Heart left ventricle (tissue), 16 donors: ENCODE measurements around the gene ZNF578. TPM values are rescaled to one million over a fixed set of nuclear protein-coding genes. Genes with fewer than 3 reads are reported as not detected.
"Not testable (repeated sequence)": the region's sequence is repeated elsewhere in the genome, so short reads cannot be mapped to it uniquely, and the experiment has no call there.

Experiments used
- ATAC-seq, 4 donors: fragments of 200-7000 bp; cut with Tn5 transposase; one replicate each; pipeline ENCODE4 v1.9.1; 2020 to 2022; ENCODE audit warnings: moderate library complexity in 4 of 4, mild to moderate bottlenecking in 3 of 4, moderate number of reproducible peaks in 1 of 4
- DNase-seq, 5 donors: peaks; one replicate each; pipeline ENCODE4 v3.0.0-alpha.2; 2020
- H3K27ac ChIP-seq, 12 donors: fragments of 200-600 bp; sonication (generic) in 4 of 12; one replicate each; pipeline versions ENCODE4 v1.5.0 to v1.8.0; 2016 to 2022; ENCODE audit warnings: mild to moderate bottlenecking in 2 of 12
- H3K27me3 ChIP-seq, 9 donors: fragments of 200-600 bp; sonication (generic) in 2 of 9; one replicate each; pipeline versions ENCODE4 v1.5.1 to v1.8.0; 2016 to 2022; ENCODE audit warnings: mild to moderate bottlenecking in 3 of 9
- H3K36me3 ChIP-seq, 9 donors: fragments of 200-600 bp; sonication (generic) in 2 of 9; one replicate each; pipeline versions ENCODE4 v1.5.0 to v1.8.0; 2018 to 2022; ENCODE audit warnings: mild to moderate bottlenecking in 2 of 9
- H3K4me1 ChIP-seq, 12 donors: fragments of 200-600 bp; sonication (generic) in 4 of 12; one replicate each; pipeline versions ENCODE4 v1.5.0 to v1.8.0; 2016 to 2022; ENCODE audit warnings: mild to moderate bottlenecking in 3 of 12
- H3K4me3 ChIP-seq, 12 donors: fragments of 200-600 bp; sonication (generic) in 4 of 12; one replicate each; pipeline versions ENCODE4 v1.5.0 to v1.8.0; 2017 to 2022; ENCODE audit warnings: mild to moderate bottlenecking in 9 of 12, moderate library complexity in 4 of 12
- H3K9me3 ChIP-seq, 12 donors: fragments of 200-600 bp; sonication (generic) in 4 of 12; one replicate each; pipeline versions ENCODE4 v1.5.0 to v1.8.0; 2016 to 2022; ENCODE audit warnings: mild to moderate bottlenecking in 1 of 12
- POLR2A ChIP-seq, 2 donors: fragments of 450-650 bp; IDR thresholded peaks; one replicate each; pipeline ENCODE4 v1.6.1; 2017; ENCODE audit warnings: antibody characterized with exemption in 2 of 2, mild to moderate bottlenecking in 2 of 2, moderate library complexity in 2 of 2
- WGBS, 4 donors: extraction: QIAGEN DNeasy Blood & Tissue Kit in 2 of 4; methylation state at CpG; one replicate each; pipeline versions ENCODE4 v1.1.5 to v1.1.7; 2013 to 2018; 5-methylcytosine and 5-hydroxymethylcytosine counted together
- intact Hi-C, 10 donors: fragments of 100-400 bp; cut with DNase I; formaldehyde crosslinking; loops; one replicate each; pipeline versions ENCODE4 v1.11.1 to v1.14.2; 2022
- polyA plus RNA-seq, 2 donors: library from polyadenylated mRNA; stranded (reverse); fragments of 200-250 nt; gene quantifications; one replicate each; pipeline ENCODE4 v1.2.3, GENCODE V29; 2013
- total RNA-seq, 9 donors: library from RNA; depleted of rRNA in 2 of 9; stranded (reverse); fragments of >200 nt in 2 of 9; fragmentation: NEBNext Ultra II Directional in 3 of 9; extraction: Animal tissue kit (Norgen Biotek cat#: 25700) in 3 of 9; gene quantifications; one replicate each; pipeline versions ENCODE4 v1.1.0 to v1.2.4, GENCODE V29; 2016 to 2023
- TF ChIP-seq, protein P1 (sequence below), 12 donors: fragments of 200-600 bp; sonication (generic) in 4 of 12; IDR thresholded peaks; one replicate each; pipeline versions ENCODE4 v1.5.0 to v1.8.0; 2018 to 2022; ENCODE audit warnings: antibody characterized with exemption in 12 of 12, mild to moderate bottlenecking in 5 of 12
- donor health status: ischemic (EF 13 %, LVEDD 7.1; RV severe dilation, severe dysfunction).
- donor health status: healthy with polysubstance abuse.
- donor health status: DM: no; HTN: yes; CAD: no.
- donor health status: DM: no; HTN: no; CAD: no.
- donor health status: ischemic (EF 25% LVEDD 6.9; RV normal size, moderate dysfunction).
- donor health status: ischemic (EF 25% LVEDD 5.7; RV mildly dilated, moderate dysfunction).
- donor health status: healthy.
- donor health status: DM: yes; HTN: yes; CAD: no.
- donor health status: ischemic (EF 35%, LVEDD 5.7; RV mildly dilated, moderate dysfunction).
- donor health status: nonischemic (EF 11% LVEDD 7.7; RV severe dilation, severe dysfunction).
- donor health status: DM: yes; HTN: yes; CAD: no.
- donor health status: PGD.
- donor health status: ischemic (EF 29% LVEDD 5.4; RV normal size, mild dysfunction).
- donor health status: nonischemic (EF 23%, LVEDD 6.1; RV moderate dilation, normal function).

ZNF578 gene
- total and polyA plus RNA-seq, 11 donors: 0.64 to 4.7 (median 2.0) TPM

DNA sequence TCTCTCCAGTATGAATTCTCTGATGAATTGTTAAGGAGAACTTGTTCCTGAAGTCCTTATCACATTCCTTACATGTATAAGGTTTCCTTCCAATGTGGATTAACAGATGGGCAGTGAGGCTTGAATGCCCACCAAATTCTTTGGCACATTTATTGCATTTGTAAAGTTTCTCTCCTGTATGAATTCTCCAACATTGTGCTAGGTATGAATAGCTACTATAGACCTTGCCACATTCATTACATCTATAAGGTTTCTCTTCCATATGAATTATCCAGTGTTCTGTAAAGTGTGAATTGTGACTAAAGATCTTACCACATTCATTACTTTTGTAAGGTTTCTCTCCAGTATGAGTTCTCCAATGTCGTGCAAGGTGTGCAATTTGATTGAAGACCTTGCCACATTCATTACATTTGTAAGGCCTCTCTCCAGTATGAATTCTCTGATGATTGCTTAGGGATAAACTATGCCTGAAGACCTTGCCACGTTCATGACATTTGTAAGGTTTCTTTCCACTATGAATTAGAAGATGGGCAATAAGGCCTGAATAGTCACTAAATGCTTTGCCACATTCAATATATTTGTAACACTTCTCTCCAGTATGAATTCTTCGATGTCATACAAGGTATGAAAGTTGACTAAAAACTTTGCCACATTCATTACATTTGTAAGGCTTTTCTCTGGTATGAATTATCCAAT, 20.4 kb downstream of the ZNF578 start:
- TF ChIP-seq, protein P1, sequence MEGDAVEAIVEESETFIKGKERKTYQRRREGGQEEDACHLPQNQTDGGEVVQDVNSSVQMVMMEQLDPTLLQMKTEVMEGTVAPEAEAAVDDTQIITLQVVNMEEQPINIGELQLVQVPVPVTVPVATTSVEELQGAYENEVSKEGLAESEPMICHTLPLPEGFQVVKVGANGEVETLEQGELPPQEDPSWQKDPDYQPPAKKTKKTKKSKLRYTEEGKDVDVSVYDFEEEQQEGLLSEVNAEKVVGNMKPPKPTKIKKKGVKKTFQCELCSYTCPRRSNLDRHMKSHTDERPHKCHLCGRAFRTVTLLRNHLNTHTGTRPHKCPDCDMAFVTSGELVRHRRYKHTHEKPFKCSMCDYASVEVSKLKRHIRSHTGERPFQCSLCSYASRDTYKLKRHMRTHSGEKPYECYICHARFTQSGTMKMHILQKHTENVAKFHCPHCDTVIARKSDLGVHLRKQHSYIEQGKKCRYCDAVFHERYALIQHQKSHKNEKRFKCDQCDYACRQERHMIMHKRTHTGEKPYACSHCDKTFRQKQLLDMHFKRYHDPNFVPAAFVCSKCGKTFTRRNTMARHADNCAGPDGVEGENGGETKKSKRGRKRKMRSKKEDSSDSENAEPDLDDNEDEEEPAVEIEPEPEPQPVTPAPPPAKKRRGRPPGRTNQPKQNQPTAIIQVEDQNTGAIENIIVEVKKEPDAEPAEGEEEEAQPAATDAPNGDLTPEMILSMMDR (IDR thresholded peaks at IDR 0.05): no peak
- no peak for TF ChIP-seq POLR2A (IDR thresholded peaks at IDR 0.05)
- Histone ChIP-seq H3K9me3 (peaks cover 35 to 100% (median 100%) of the 10 kb centered on the region in 12 donors), H3K4me3 (no peak overlapping the region), H3K27ac (no peak overlapping the region), H3K36me3 (peaks cover 0 to 68% (median 0%) of the 10 kb centered on the region in 9 donors), H3K4me1 (no peaks in the 10 kb centered on the region), H3K27me3 (no peaks in the 10 kb centered on the region)
- intact Hi-C loops: loop anchor here in 1 of 10 donors (2.0 kb wide), 1 partner anchor 15 kb away; no protein-coding TSS in a partner anchor
- ATAC-seq: no peak
- DNase-seq: no peak
- 94 to 95% (median 94%) methylated on average over 3 of the region's 3 CpGs for WGBS, 4 donors

DNA sequence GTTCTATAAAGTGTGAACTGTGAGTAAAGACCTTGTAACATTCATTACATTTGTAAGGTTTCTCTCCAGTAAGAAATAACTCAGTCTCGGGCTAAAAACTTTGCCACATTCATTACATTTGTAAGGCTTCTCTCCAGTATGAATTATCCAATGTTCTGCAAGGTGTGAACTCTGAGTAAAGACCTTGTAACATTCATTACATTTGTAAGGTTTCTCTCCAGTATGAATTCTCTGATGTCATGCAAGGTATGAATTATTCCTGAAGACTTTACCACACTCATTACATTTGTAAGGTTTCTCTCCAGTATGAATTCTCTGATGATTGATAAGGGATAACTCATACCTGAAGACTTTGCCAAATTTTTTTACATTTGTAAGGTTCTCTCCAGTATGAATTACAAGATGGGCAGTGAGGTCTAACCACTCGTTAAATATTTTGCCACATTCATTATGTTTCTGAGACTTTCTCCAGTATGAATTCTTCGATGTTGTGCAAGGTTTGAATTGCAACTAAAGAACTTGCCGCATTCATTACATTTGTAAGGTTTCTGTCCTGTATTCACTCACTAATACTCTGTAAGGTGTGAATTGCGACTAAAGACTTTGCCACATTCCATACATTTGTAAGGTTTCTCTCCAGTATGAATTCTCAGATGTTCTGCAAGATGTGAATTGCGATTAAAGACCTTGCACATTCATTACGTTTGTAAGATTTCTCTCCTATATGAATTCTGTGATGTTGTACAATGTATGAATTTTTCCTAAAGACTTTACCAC, 21.2 kb downstream of the ZNF578 start:
- ATAC-seq (no peak), DNase-seq (no peak)
- intact Hi-C loops: loop anchor here in 1 of 10 donors (2.0 kb wide), 1 partner anchor 16 kb away; no protein-coding TSS in a partner anchor
- no peaks in the 10 kb centered on the region for H3K27me3 ChIP-seq
- H3K4me3 ChIP-seq: no peak overlapping the region
- H3K36me3 ChIP-seq: peaks cover 0 to 62% (median 0%) of the 10 kb centered on the region in 9 donors
- H3K4me1 ChIP-seq: no peaks in the 10 kb centered on the region
- H3K27ac ChIP-seq: no peak overlapping the region
- TF ChIP-seq, protein P1 (IDR thresholded peaks at IDR 0.05): no peak
- no peak for TF ChIP-seq POLR2A (IDR thresholded peaks at IDR 0.05)
- peaks cover 30 to 100% (median 100%) of the 10 kb centered on the region in 12 donors for H3K9me3 ChIP-seq
- 95 to 98% (median 96%) methylated on average over 7 of the region's 7 CpGs for WGBS, 4 donors

DNA sequence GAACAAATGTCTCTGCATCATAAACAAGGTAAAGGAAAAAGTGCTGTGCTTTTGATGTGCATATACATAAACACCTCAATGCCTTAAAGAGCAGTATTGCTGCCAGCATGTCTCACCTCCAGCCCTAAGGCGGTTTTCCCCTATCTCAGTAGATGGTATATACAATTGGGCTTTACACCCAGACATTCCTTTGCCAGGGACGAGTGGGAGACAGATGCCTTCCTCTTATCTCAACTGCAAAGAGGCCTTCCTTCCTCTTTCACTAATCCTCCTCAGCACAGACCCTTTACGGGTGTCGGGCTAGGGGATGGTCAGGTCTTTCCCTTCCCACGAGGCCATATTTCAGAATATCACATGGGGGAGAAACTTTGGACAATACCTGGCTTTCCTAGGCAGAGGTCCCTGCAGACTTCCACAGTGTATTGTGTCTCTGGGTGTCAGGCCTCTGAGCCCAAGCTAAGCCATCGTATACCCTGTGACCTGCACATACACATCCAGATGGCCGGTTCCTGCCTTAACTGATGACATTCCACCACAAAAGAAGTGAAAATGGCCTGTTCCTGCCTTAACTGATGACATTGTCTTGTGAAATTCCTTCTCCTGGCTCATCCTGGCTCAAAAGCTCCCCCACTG, 30.9 kb downstream of the ZNF578 start:
- H3K4me3 ChIP-seq, H3K4me1 ChIP-seq, H3K27me3 ChIP-seq, DNase-seq, ATAC-seq, H3K27ac ChIP-seq, intact Hi-C loops: not testable (repeated sequence)
- peaks cover 0 to 31% (median 0%) of the 10 kb centered on the region in 9 donors for H3K36me3 ChIP-seq
- H3K9me3 ChIP-seq: peaks cover 3 to 98% (median 79%) of the 10 kb centered on the region in 12 donors
- 34 to 46% (median 38%) methylated on average over 6 to 7 of the region's 7 CpGs for WGBS, 4 donors

DNA sequence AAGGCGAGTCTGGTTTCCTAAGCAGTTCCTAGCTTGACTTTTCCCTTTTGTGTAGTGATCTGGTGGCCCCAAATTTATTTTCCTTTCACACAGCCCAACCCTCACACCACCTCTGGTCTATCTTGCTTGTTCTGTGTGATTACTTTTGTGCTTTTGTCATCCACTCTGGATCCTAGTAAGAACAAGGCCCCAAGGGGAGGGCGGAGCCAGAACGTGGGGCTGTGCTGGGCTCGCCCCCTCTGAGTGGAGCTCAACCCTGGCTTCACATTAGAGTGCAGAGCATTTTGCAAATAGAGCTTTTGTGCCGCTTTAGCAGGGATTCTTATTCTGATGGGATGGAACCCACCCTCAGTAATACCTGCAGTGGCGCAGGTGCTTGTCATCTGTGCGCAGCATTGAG, 31.7 kb downstream of the ZNF578 start:
- peaks cover 3 to 98% (median 79%) of the 10 kb centered on the region in 12 donors for H3K9me3 ChIP-seq
- ATAC-seq, H3K4me1 ChIP-seq, H3K4me3 ChIP-seq, intact Hi-C loops, H3K27me3 ChIP-seq, DNase-seq, H3K27ac ChIP-seq: not testable (repeated sequence)
- peaks cover 0 to 29% (median 0%) of the 10 kb centered on the region in 9 donors for H3K36me3 ChIP-seq
- 55 to 60% (median 57%) methylated on average over 7 of the region's 7 CpGs for WGBS, 4 donors

DNA sequence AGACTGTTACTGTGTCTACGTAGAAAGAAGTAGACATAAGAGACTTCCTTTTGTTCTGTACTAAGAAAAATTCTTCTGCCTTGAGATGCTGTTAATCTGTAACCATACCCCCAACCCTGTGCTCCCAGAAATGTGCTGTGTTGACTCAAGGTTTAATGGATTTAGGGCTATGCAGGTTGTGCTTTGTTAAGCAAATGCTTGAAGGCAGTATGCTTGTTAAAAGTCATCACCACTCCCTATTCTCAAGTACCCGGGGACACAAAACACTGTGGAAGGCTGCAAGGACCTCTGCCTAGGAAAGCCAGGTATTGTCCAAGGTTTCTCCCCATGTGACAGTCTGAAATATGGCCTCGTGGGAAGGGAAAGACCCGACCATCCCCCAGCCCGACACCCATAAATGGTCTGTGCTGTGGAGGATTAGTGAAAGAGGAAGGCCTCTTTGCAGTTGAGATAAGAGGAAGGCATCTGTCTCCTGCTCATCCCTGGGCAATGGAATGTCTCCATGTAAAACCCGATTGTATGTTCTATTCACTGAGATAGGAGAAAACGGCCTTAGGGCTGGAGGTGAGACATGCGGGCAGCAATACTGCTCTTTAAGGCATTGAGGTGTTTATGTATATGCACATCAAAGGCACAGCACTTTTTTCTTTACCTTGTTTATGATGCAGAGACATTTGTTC, 32.3 kb downstream of the ZNF578 start:
- not testable (repeated sequence) for H3K27ac ChIP-seq

More for the DNA sequence above, 32.3 kb downstream of the ZNF578 start:
- DNase-seq, H3K4me3 ChIP-seq, H3K4me1 ChIP-seq, intact Hi-C loops, ATAC-seq, H3K27me3 ChIP-seq: not testable (repeated sequence)
- Histone ChIP-seq H3K36me3 (peaks cover 0 to 24% (median 0%) of the 10 kb centered on the region in 9 donors), H3K9me3 (peaks cover 0 to 98% (median 75%) of the 10 kb centered on the region in 12 donors)
- WGBS, 4 donors: 14 to 23% (median 16%) methylated on average over 8 of the region's 8 CpGs
